GM23248 (cell line): ENCODE results near the gene TCTA. TPM values are rescaled to one million over a fixed set of nuclear protein-coding genes. Genes with fewer than 3 reads are reported as not detected.

Source experiments
- DNase-seq: peaks from one replicate; pipeline ENCODE4 v3.0.0-alpha.2; 2015
- H2AFZ ChIP-seq: fragments of 200-600 bp; sonication (generic); 2 replicates; pipeline ENCODE4 v1.6.1; 2016; ENCODE audit warnings: antibody characterized with exemption
- H3F3A ChIP-seq: fragments of 200-600 bp; sonication (generic); 2 replicates; pipeline ENCODE4 v1.6.1; 2016; ENCODE audit warnings: mild to moderate bottlenecking, antibody characterized with exemption, mixed run types; ENCODE audit not compliant: insufficient read depth
- H3K27ac ChIP-seq: fragments of 200-600 bp; sonication (generic); 2 replicates; pipeline ENCODE4 v1.5.1; 2016; ENCODE audit warnings: mild to moderate bottlenecking
- H3K27me3 ChIP-seq: fragments of 200-600 bp; sonication (generic); replicated peaks from 2 replicates; pipeline ENCODE4 v1.6.1; 2016; ENCODE audit warnings: mild to moderate bottlenecking; ENCODE audit not compliant: insufficient read depth
- H3K36me3 ChIP-seq: fragments of 200-600 bp; sonication (generic); 2 replicates; pipeline ENCODE4 v1.6.1; 2016; ENCODE audit warnings: low read depth, mild to moderate bottlenecking
- H3K4me1 ChIP-seq: fragments of 200-600 bp; sonication (generic); 2 replicates; pipeline ENCODE4 v1.6.1; 2016; ENCODE audit warnings: mild to moderate bottlenecking; ENCODE audit not compliant: insufficient read depth
- H3K4me2 ChIP-seq: fragments of 200-600 bp; sonication (generic); one replicate; pipeline ENCODE4 v1.6.1; 2016; ENCODE audit warnings: mild to moderate bottlenecking; ENCODE audit not compliant: unreplicated experiment
- H3K4me3 ChIP-seq: fragments of 200-600 bp; sonication (generic); 2 replicates; pipeline ENCODE4 v1.5.1; 2016; ENCODE audit warnings: mild to moderate bottlenecking
- H3K79me2 ChIP-seq: fragments of 200-600 bp; sonication (generic); 2 replicates; pipeline ENCODE4 v1.6.1; 2016; ENCODE audit warnings: mild to moderate bottlenecking; ENCODE audit not compliant: insufficient read depth
- H3K9ac ChIP-seq: fragments of 200-600 bp; sonication (generic); 2 replicates; pipeline ENCODE4 v1.6.1; 2016; ENCODE audit warnings: mild to moderate bottlenecking
- H3K9me2 ChIP-seq: fragments of 200-600 bp; sonication (generic); 2 replicates; pipeline ENCODE4 v1.6.1; 2016; ENCODE audit warnings: mixed run types, mild to moderate bottlenecking, moderate library complexity; ENCODE audit not compliant: insufficient read depth
- H3K9me3 ChIP-seq: fragments of 200-600 bp; sonication (generic); one replicate; pipeline ENCODE4 v1.6.1; 2017; ENCODE audit warnings: low read depth
- H4K20me1 ChIP-seq: fragments of 200-600 bp; sonication (generic); 2 replicates; pipeline ENCODE4 v1.6.0; 2016; ENCODE audit not compliant: insufficient read depth
- EZH2 ChIP-seq: fragments of 200-600 bp; sonication (generic); IDR thresholded peaks from 2 replicates; pipeline ENCODE4 v1.6.1; 2018; ENCODE audit warnings: antibody characterized with exemption, mild to moderate bottlenecking; ENCODE audit not compliant: insufficient read depth, poor library complexity, severe bottlenecking
- EZH2phosphoT487 ChIP-seq: fragments of 200-600 bp; sonication (generic); IDR thresholded peaks from 2 replicates; pipeline ENCODE4 v1.6.1; 2018; ENCODE audit warnings: antibody characterized with exemption, moderate library complexity, mild to moderate bottlenecking, low read depth; ENCODE audit not compliant: insufficient read depth
- WGBS, 2 experiments: methylation state at CpG; one replicate each; pipeline ENCODE4 v1.1.6; 2015 to 2017; ENCODE audit warnings: low lambda C conversion rate in 2 of 2, low coverage in 1 of 2; ENCODE audit errors: missing lambda C conversion rate in 2 of 2; 5-methylcytosine and 5-hydroxymethylcytosine counted together
- in situ Hi-C: fragments of 300-500 bp; cut with MboI; formaldehyde crosslinking; loops from 2 replicates; pipeline ENCODE4 v1.15.0; 2020
- polyA plus RNA-seq: library from polyadenylated mRNA; unstranded; fragments of >200 nt; fragmentation: Nextera tagmentation; extraction: Ambion mirVana; gene quantifications from 2 replicates; pipeline ENCODE4 v1.2.1, GENCODE V29; 2016
- total RNA-seq: library from RNA; depleted of rRNA; stranded (reverse); fragments of >200 nt; shearing (Covaris generic); gene quantifications from 2 replicates; pipeline ENCODE4 v1.2.3, GENCODE V29; 2014

TCTA gene
- total and polyA plus RNA-seq, 2 experiments from 2014 or later = 52.2 to 55.7 TPM

- H3K27ac ChIP-seq = peak within 1 kb of the TSS; percentile 89
- H3K4me2 ChIP-seq = no peak within 1 kb of the TSS
- peaks cover 14% of the 10 kb centered on the region for H3K4me1 ChIP-seq
- no peaks in the 10 kb centered on the region for H4K20me1 ChIP-seq
- TF ChIP-seq EZH2 (no peak), EZH2phosphoT487 (no peak)
- H3K27me3 ChIP-seq = no peaks in the 10 kb centered on the region
- H3K4me3 ChIP-seq = no peak within 1 kb of the TSS
- peak within 1 kb of the TSS; percentile 9; the same call in 1 of the 2 replicates for H3K9ac ChIP-seq
- H3K79me2 ChIP-seq = no peaks in the 10 kb centered on the region
- no peaks in the 10 kb centered on the region for H3K9me2 ChIP-seq
- DNase-seq = no peak
- 75% methylated on average over 25 of the region's 25 CpGs for WGBS, 2 experiments
- H2AFZ ChIP-seq = no peak within 1 kb of the TSS
- no peaks in the 10 kb centered on the region for H3K36me3 ChIP-seq
- in situ Hi-C loops = no loop called here
- H3F3A ChIP-seq = peaks cover 26% of the 10 kb centered on the region
- no peaks in the 10 kb centered on the region for H3K9me3 ChIP-seq
These were observed 10.4 kb downstream of the TCTA start, which contains the start of gene AMT for GRCh38 chr3:49422379-49423248. Gene AMT (minus strand): TSS chr3:49422473. CDS start chr3:49422450, 23 bp downstream.

DNA sequence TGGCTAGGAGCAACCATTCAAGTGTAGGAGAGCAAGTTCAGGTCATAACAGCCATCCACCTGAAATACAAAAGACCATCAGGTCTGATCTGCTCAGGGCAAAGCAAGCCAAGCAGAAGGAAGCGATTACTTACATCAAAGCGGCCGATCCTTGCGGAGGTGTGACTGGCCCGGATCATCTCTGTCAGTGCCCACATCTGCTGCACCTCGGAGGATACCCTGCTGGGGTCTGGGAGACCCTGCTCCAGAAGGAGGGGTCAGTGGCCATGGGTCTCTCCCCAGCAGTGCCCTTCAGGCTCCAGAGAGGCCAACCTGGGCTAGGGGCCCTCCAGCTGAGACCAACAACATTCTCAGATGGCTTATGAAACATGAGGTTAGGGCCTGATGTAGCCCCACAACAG, 12.6 kb downstream of the TCTA start:
- WGBS, 2 experiments = 68 to 69% methylated on average over 6 of the region's 6 CpGs
- Histone ChIP-seq H3K27ac (no peak overlapping the region), H3K4me3 (no peak overlapping the region), H3F3A (peaks cover 19% of the 10 kb centered on the region), H3K9ac (no peak overlapping the region), H3K9me2 (no peaks in the 10 kb centered on the region), H3K79me2 (peaks cover 9% of the 10 kb centered on the region; the same call in 1 of the 2 replicates), H3K27me3 (no peaks in the 10 kb centered on the region), H4K20me1 (no peaks in the 10 kb centered on the region), H2AFZ (no peak overlapping the region), H3K4me2 (no peak overlapping the region), H3K4me1 (peaks cover 17% of the 10 kb centered on the region), H3K9me3 (no peaks in the 10 kb centered on the region), H3K36me3 (no peaks in the 10 kb centered on the region)
- no peak for TF ChIP-seq EZH2
- no peak for TF ChIP-seq EZH2phosphoT487
- no peak for DNase-seq
- in situ Hi-C loops = loop anchor here (25.0 kb wide), 1 partner anchor 263 kb away; the partner anchor contains the start of genes CCDC71 and KLHDC8B

- WGBS, 2 experiments = 82 to 94% methylated on average over 2 of the region's 2 CpGs
- peak; percentile 60 for DNase-seq
- Histone ChIP-seq H3K9ac (no peak overlapping the region), H3K4me2 (no peak overlapping the region), H3K79me2 (peaks cover 9% of the 10 kb centered on the region; the same call in 1 of the 2 replicates), H3K4me3 (no peak overlapping the region), H3F3A (no peaks in the 10 kb centered on the region), H3K9me3 (no peaks in the 10 kb centered on the region), H3K27me3 (no peaks in the 10 kb centered on the region), H3K36me3 (no peaks in the 10 kb centered on the region), H3K9me2 (no peaks in the 10 kb centered on the region), H3K4me1 (0 out of 2 replicates have a peak, but pooled peaks cover 3% of the 10 kb centered on the region), H4K20me1 (no peaks in the 10 kb centered on the region), H3K27ac (peak overlapping the region; percentile 15; the same call in 1 of the 2 replicates), H2AFZ (no peak overlapping the region)
- TF ChIP-seq EZH2phosphoT487 (no peak), EZH2 (no peak)
- in situ Hi-C loops = loop anchor here (25.0 kb wide), 1 partner anchor 265 kb away; the partner anchor contains the start of genes CCDC71 and KLHDC8B
These were observed 15.4 kb downstream of the TCTA start for GRCh38 chr3:49427586-49427985.

GRCh38 chr3:49428752-49429080, 16.5 kb downstream of the TCTA start:
- H3K4me1 ChIP-seq = 0 out of 2 replicates have a peak, but pooled peaks cover 3% of the 10 kb centered on the region
- H4K20me1 ChIP-seq = no peaks in the 10 kb centered on the region
- peak overlapping the region; percentile 92 for H3K9ac ChIP-seq
- peaks cover 9% of the 10 kb centered on the region; the same call in 1 of the 2 replicates for H3K79me2 ChIP-seq
- no peaks in the 10 kb centered on the region for H3K9me2 ChIP-seq
- TF ChIP-seq EZH2phosphoT487 = no peak
- no peak for TF ChIP-seq EZH2
- H3K4me2 ChIP-seq = peak overlapping the region; percentile 84
- in situ Hi-C loops = loop anchor here (25.0 kb wide), 1 partner anchor 266 kb away; the partner anchor contains the start of genes CCDC71 and KLHDC8B
- no peaks in the 10 kb centered on the region for H3K36me3 ChIP-seq
- peak overlapping the region; percentile 94 for H3K27ac ChIP-seq
- WGBS, 2 experiments = 4 to 6% methylated on average over 9 of the region's 9 CpGs
- peak overlapping the region; percentile 83 for H3K4me3 ChIP-seq
- H3K9me3 ChIP-seq = no peaks in the 10 kb centered on the region
- H2AFZ ChIP-seq = peak overlapping the region; percentile 91
- no peak for DNase-seq
- no peaks in the 10 kb centered on the region for H3K27me3 ChIP-seq
- H3F3A ChIP-seq = no peaks in the 10 kb centered on the region
